ENCODE results near the gene KRTAP5-4. TPM values are rescaled to one million over a fixed set of nuclear protein-coding genes. Genes with fewer than 3 reads are reported as not detected.

KRTAP5-4 gene
- total and polyA plus RNA-seq, 2 donors (not counting 1 experiment from before 2014, with no cell fraction given), result not detected

DNA sequence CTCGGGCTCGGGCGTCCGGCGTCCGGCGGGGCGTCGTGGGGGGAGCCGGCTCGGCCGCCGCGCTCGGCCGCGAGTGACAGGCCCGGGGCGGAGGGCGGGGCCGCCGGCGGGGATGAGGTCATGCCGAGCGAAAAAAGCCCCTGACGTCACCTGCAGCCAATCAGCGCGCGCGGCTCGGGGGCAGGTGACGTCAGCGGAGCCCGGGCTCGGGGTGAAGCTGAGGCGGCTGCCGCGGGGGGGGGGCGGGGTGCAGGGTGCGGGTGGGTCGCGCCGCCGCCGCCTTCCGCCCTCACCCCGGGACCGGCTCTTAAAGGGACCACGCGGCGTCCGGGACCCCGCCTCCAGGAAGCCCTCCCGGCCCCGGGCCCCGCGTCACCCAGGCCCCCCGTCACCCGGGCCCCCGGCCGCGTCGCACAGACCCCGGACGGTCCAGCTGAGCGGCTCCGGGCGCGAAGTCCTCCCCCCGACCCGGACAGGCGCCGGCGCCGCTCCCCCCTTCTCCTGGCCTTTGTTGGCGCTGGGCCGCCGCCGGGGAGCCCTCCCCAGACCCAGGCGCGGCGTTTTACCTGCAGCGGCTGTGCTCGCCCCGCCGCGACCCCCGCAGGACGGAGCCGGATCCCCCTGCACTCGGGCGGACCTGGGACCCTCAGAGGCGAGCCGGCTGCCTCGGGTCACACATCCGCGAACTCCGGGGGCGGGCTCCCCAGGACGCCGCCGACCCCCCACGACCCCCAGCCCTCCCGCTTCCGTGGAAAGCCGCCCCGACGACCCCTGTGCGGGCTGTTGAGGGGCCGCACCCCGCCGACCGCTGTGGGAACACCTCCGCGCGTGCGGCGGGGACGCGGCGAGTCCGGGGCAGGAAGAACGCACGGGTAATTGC is 49.5 kb downstream of the KRTAP5-4 start, which contains the start of gene DUSP8:
Gene DUSP8 (minus strand): TSS at position 75 of the 880 bp plus-strand sequence. CDS start 6,445 bp downstream, outside the sequence.
- H3K27ac ChIP-seq (ENCODE audit: insufficient read depth, low read length), result no peak within 1 kb of the TSS
- peak within 1 kb of the TSS in 3 of 4 experiments; percentile 9 to 57 (median 14) for H3K4me3 ChIP-seq (replicated peaks in 1 of 4; ENCODE audit: control extremely low read depth in 1 of 4, insufficient read depth in 1 of 4, low read depth in 3 of 4, low read length in 4 of 4)
- H3K27me3 ChIP-seq (ENCODE audit: control insufficient read depth, insufficient read depth, low read length), result peaks cover 28% of the 10 kb centered on the region
- TF ChIP-seq CTCF (conservative IDR thresholded peaks at IDR 0.05 in 1 of 2, IDR thresholded peaks at IDR 0.05 in 1 of 2; ENCODE audit: low read depth in 1 of 2, low read length in 2 of 2) (no peak), EZH2 (IDR thresholded peaks at IDR 0.05; ENCODE audit: low read length, missing control alignments) (no peak)
- H3K4me2 ChIP-seq (ENCODE audit: extremely low read depth, insufficient read depth, low read length), result peak within 1 kb of the TSS; percentile 13
- no peaks in the 10 kb centered on the region for H3K36me3 ChIP-seq (ENCODE audit: control insufficient read depth, insufficient read depth, low read length)
- H3K9ac ChIP-seq (ENCODE audit: insufficient read depth, low read length), result peak within 1 kb of the TSS; percentile 37
- no peak within 1 kb of the TSS for H2AFZ ChIP-seq (ENCODE audit: low read length)
- DNase-seq (ENCODE audit: low read depth in 2 of 2), result peak; percentile 74 to 82
- H3K9me3 ChIP-seq (ENCODE audit: control insufficient read depth, insufficient read depth, low read depth, low read length), result no peaks in the 10 kb centered on the region
- H3K79me2 ChIP-seq (ENCODE audit: control insufficient read depth, insufficient read depth, low read length), result no peaks in the 10 kb centered on the region
- no peaks in the 10 kb centered on the region for H4K20me1 ChIP-seq (ENCODE audit: control insufficient read depth, extremely low read depth, insufficient read depth, low read length)
- H3K4me1 ChIP-seq (ENCODE audit: control insufficient read depth, extremely low read depth, insufficient read depth, low read length), result no peaks in the 10 kb centered on the region

GRCh38 chr11:1571760-1572196 is 50.2 kb downstream of the KRTAP5-4 start:
- no peaks in the 10 kb centered on the region for H3K9me3 ChIP-seq (ENCODE audit: control insufficient read depth, insufficient read depth, low read depth, low read length)
- H3K9ac ChIP-seq (ENCODE audit: insufficient read depth, low read length), result no peak overlapping the region
- peak overlapping the region in 1 of 4 experiments; percentile 57 for H3K4me3 ChIP-seq (replicated peaks in 1 of 4; ENCODE audit: control extremely low read depth in 1 of 4, insufficient read depth in 1 of 4, low read depth in 3 of 4, low read length in 4 of 4)
- TF ChIP-seq CTCF (conservative IDR thresholded peaks at IDR 0.05 in 1 of 2, IDR thresholded peaks at IDR 0.05 in 1 of 2; ENCODE audit: low read depth in 1 of 2, low read length in 2 of 2) (no peak), EZH2 (IDR thresholded peaks at IDR 0.05; ENCODE audit: low read length, missing control alignments) (no peak)
- DNase-seq (ENCODE audit: low read depth in 2 of 2), result no peak
- no peak overlapping the region for H2AFZ ChIP-seq (ENCODE audit: low read length)
- H3K27ac ChIP-seq (ENCODE audit: insufficient read depth, low read length), result no peak overlapping the region
- H3K79me2 ChIP-seq (ENCODE audit: control insufficient read depth, insufficient read depth, low read length), result no peaks in the 10 kb centered on the region
- H3K4me2 ChIP-seq (ENCODE audit: extremely low read depth, insufficient read depth, low read length), result no peak overlapping the region
- no peaks in the 10 kb centered on the region for H4K20me1 ChIP-seq (ENCODE audit: control insufficient read depth, extremely low read depth, insufficient read depth, low read length)
- no peaks in the 10 kb centered on the region for H3K4me1 ChIP-seq (ENCODE audit: control insufficient read depth, extremely low read depth, insufficient read depth, low read length)
- peaks cover 28% of the 10 kb centered on the region for H3K27me3 ChIP-seq (ENCODE audit: control insufficient read depth, insufficient read depth, low read length)
- no peaks in the 10 kb centered on the region for H3K36me3 ChIP-seq (ENCODE audit: control insufficient read depth, insufficient read depth, low read length)

Other genes starting within 250 kb of the KRTAP5-4 start
- 0.26 and 0.33 TPM in 2 replicates for gene BRSK2, start 232.2 kb downstream of the KRTAP5-4 start, total RNA-seq
- gene BRSK2, start 232.2 kb downstream of the KRTAP5-4 start, polyA plus RNA-seq, result 0.05 and 0.11 TPM in 2 replicates
- 29.3 and 30.1 TPM in 2 replicates for gene MOB2, start 135.4 kb downstream of the KRTAP5-4 start, total RNA-seq
- 13.1 and 17.1 TPM in 2 replicates for gene MOB2, start 135.4 kb downstream of the KRTAP5-4 start, polyA plus RNA-seq
- gene DUSP8, start 49.9 kb downstream of the KRTAP5-4 start, total RNA-seq, result 0.51 and 0.66 TPM in 2 replicates
- 0.62 and 1.6 TPM in 2 replicates for gene DUSP8, start 49.9 kb downstream of the KRTAP5-4 start, polyA plus RNA-seq
- gene KRTAP5-1, start 36.9 kb downstream of the KRTAP5-4 start, total RNA-seq, result not detected in 2 replicates
- not detected in 2 replicates for gene KRTAP5-1, start 36.9 kb downstream of the KRTAP5-4 start, polyA plus RNA-seq
- gene KRTAP5-2, start 23.8 kb downstream of the KRTAP5-4 start, total RNA-seq, result not detected in 2 replicates
- not detected in 2 replicates for gene KRTAP5-2, start 23.8 kb downstream of the KRTAP5-4 start, polyA plus RNA-seq
- gene KRTAP5-3, start 13.7 kb downstream of the KRTAP5-4 start, total RNA-seq, result not detected in 2 replicates
- not detected in 2 replicates for gene KRTAP5-3, start 13.7 kb downstream of the KRTAP5-4 start, polyA plus RNA-seq
- gene KRTAP5-5, start 7.6 kb upstream of the KRTAP5-4 start, total RNA-seq, result not detected in 2 replicates
- not detected in 2 replicates for gene KRTAP5-5, start 7.6 kb upstream of the KRTAP5-4 start, polyA plus RNA-seq
- not detected in 2 replicates for gene KRTAP5-6, start 75.1 kb upstream of the KRTAP5-4 start, total RNA-seq
- not detected in 2 replicates for gene KRTAP5-6, start 75.1 kb upstream of the KRTAP5-4 start, polyA plus RNA-seq
- gene IFITM10, start 128.5 kb upstream of the KRTAP5-4 start, total RNA-seq, result 0.26 and 0.50 TPM in 2 replicates
- 0.05 and 0.15 TPM in 2 replicates for gene IFITM10, start 128.5 kb upstream of the KRTAP5-4 start, polyA plus RNA-seq
- 198 and 253 TPM in 2 replicates for gene CTSD, start 141.8 kb upstream of the KRTAP5-4 start, total RNA-seq
- gene CTSD, start 141.8 kb upstream of the KRTAP5-4 start, polyA plus RNA-seq, result 120 and 135 TPM in 2 replicates
- not detected in 2 replicates for gene SYT8, start 212.9 kb upstream of the KRTAP5-4 start, total RNA-seq
- not detected in 2 replicates for gene SYT8, start 212.9 kb upstream of the KRTAP5-4 start, polyA plus RNA-seq
- gene TNNI2, start 216.8 kb upstream of the KRTAP5-4 start, total RNA-seq, result not detected in 2 replicates
- gene TNNI2, start 216.8 kb upstream of the KRTAP5-4 start, polyA plus RNA-seq, result not detected in 2 replicates
- 1.8 and 6.7 TPM in 2 replicates for gene LSP1, start 230.9 kb upstream of the KRTAP5-4 start, total RNA-seq
- 0.19 and 1.3 TPM in 2 replicates for gene LSP1, start 230.9 kb upstream of the KRTAP5-4 start, polyA plus RNA-seq